SHP77 treated with DMSO at 0.1 percent for 48 hours (cell line): ENCODE measurements around the gene AAK1.
"Not testable (repeated sequence)": the region's sequence is repeated elsewhere in the genome, so short reads cannot be mapped to it uniquely, and the experiment has no call there.

Experiments used
- DNase-seq: peaks from one replicate; lab custom pipeline; 2025; lab: John Stamatoyannopoulos, UW

AAK1 gene

GRCh38 chr2:69597843-69598610 is 45.5 kb downstream of the AAK1 start:
- DNase-seq = no peak

GRCh38 chr2:69597105-69597504 is 46.4 kb downstream of the AAK1 start:
- no peak for DNase-seq

GRCh38 chr2:69594341-69594740 is 49.2 kb downstream of the AAK1 start:
- no peak for DNase-seq

GRCh38 chr2:69592511-69592910 is 51.0 kb downstream of the AAK1 start:
- DNase-seq = no peak

- no peak for DNase-seq
These were observed 53.4 kb downstream of the AAK1 start for GRCh38 chr2:69589973-69590652.

- DNase-seq = no peak
These were observed 54.6 kb downstream of the AAK1 start for GRCh38 chr2:69588945-69589344.

GRCh38 chr2:69588403-69588802 is 55.1 kb downstream of the AAK1 start:
- no peak for DNase-seq

GRCh38 chr2:69585855-69586555 is 57.5 kb downstream of the AAK1 start:
- no peak for DNase-seq

- DNase-seq = no peak
These were observed 59.2 kb downstream of the AAK1 start for GRCh38 chr2:69584127-69584889.

GRCh38 chr2:69583321-69583833 is 60.2 kb downstream of the AAK1 start:
- DNase-seq = no peak

- no peak for DNase-seq
These were observed 60.9 kb downstream of the AAK1 start for GRCh38 chr2:69582582-69583176.

- no peak for DNase-seq
These were observed 61.6 kb downstream of the AAK1 start for GRCh38 chr2:69581774-69582581.

- DNase-seq = no peak
These were observed 63.1 kb downstream of the AAK1 start for GRCh38 chr2:69580486-69580885.

GRCh38 chr2:69579536-69579935 is 64.0 kb downstream of the AAK1 start:
- no peak for DNase-seq

- DNase-seq = no peak
These were observed 65.4 kb downstream of the AAK1 start for GRCh38 chr2:69578198-69578540.

- DNase-seq = no peak
These were observed 65.9 kb downstream of the AAK1 start for GRCh38 chr2:69577467-69578197.

GRCh38 chr2:69576880-69577279 is 66.7 kb downstream of the AAK1 start:
- DNase-seq = no peak

GRCh38 chr2:69575926-69576325 is 67.6 kb downstream of the AAK1 start:
- no peak for DNase-seq

- not testable (repeated sequence) for DNase-seq
These were observed 68.2 kb downstream of the AAK1 start for GRCh38 chr2:69575371-69575770.

- DNase-seq = no peak
These were observed 70.9 kb downstream of the AAK1 start for GRCh38 chr2:69572641-69573040.
